Stimulated activated CD4-positive, alpha-beta T cell treated with anti-CD3 and anti-CD28 coated beads, Interleukin-12 subunit alpha, Interleukin-12 subunit beta, amount 100 ng/mL, for 48 hours (primary cell): ENCODE data around the gene OR7D2.

Experiments
- DNase-seq, 3 donors: peaks; one replicate each; pipeline ENCODE4 v3.0.0-alpha.2; 2020; ENCODE audit warnings: low read depth in 2 of 3, low spot score in 1 of 3

Gene OR7D2

GRCh38 chr19:9205501-9206113 is 26.8 kb downstream of the OR7D2 start:
- peak; percentile 31 to 62 (median 61) for DNase-seq

- no peak for DNase-seq
Observed at GRCh38 chr19:9219489-9219888, 40.7 kb downstream of the OR7D2 start, which contains the start of gene OR7D4. Gene OR7D4 (minus strand): TSS chr19:9219589. CDS start chr19:9214837, 4,752 bp downstream.
